WTC11 (cell line): ENCODE results near the gene HES1. TPM values are rescaled to one million over a fixed set of nuclear protein-coding genes. Genes with fewer than 3 reads are reported as not detected.

Experiments used
- ATAC-seq: fragments of 200-7000 bp; cut with Tn5 transposase; 2 replicates; pipeline ENCODE4 v1.10.0; 2021; ENCODE audit warnings: mild to moderate bottlenecking, moderate library complexity
- CTCF ChIA-PET: fragments of 300-600 bp; sonication (Branson Sonifier 250); formaldehyde crosslinking; loops from one replicate; lab custom pipeline; 2021; ENCODE audit warnings: antibody characterized with exemption; lab: Charles Lee
- POLR2A ChIA-PET: fragments of 350-600 bp; sonication (Branson Sonifier 250); formaldehyde crosslinking; loops from one replicate; lab custom pipeline; 2021; ENCODE audit warnings: antibody characterized with exemption; lab: Charles Lee
- DNase-seq: peaks from one replicate; pipeline ENCODE4 v3.0.0; 2021; ENCODE audit warnings: low spot score
- H3K27ac Mint-ChIP-seq: 2 replicates; pipeline ENCODE4 v1.8.0; 2021; ENCODE audit warnings: mixed read lengths
- H3K27me3 Mint-ChIP-seq: 2 replicates; pipeline ENCODE4 v1.8.0; 2021; ENCODE audit warnings: low read depth, mild to moderate bottlenecking, moderate library complexity, mixed read lengths
- H3K36me3 Mint-ChIP-seq: 2 replicates; pipeline ENCODE4 v1.8.0; 2021; ENCODE audit warnings: mixed read lengths
- H3K4me1 Mint-ChIP-seq: 2 replicates; pipeline ENCODE4 v1.8.0; 2022; ENCODE audit warnings: mixed read lengths
- H3K4me3 Mint-ChIP-seq: 2 replicates; pipeline ENCODE4 v1.8.0; 2021; ENCODE audit warnings: mild to moderate bottlenecking, moderate library complexity, mixed read lengths
- H3K9me3 Mint-ChIP-seq: 2 replicates; pipeline ENCODE4 v1.8.0; 2021; ENCODE audit warnings: mixed read lengths
- AFF4 ChIP-seq: sonication (generic); formaldehyde crosslinking; IDR thresholded peaks from 2 replicates; pipeline ENCODE4 v1.8.1; 2023; ENCODE audit warnings: mild to moderate bottlenecking, missing genetic modification reagents, borderline replicate concordance
- ATF3 ChIP-seq: sonication (generic); formaldehyde crosslinking; conservative IDR thresholded peaks from 2 replicates; pipeline ENCODE4 v1.8.1; 2022; ENCODE audit warnings: mild to moderate bottlenecking, missing genetic modification reagents
- CBFB ChIP-seq: sonication (generic); formaldehyde crosslinking; IDR thresholded peaks from 2 replicates; pipeline ENCODE4 v1.8.1; 2022; ENCODE audit warnings: mild to moderate bottlenecking, low read depth, missing genetic modification reagents
- E2F1 ChIP-seq: sonication (generic); formaldehyde crosslinking; IDR thresholded peaks from 2 replicates; pipeline ENCODE4 v1.8.0; 2022; ENCODE audit warnings: mild to moderate bottlenecking, missing genetic modification reagents
- GABPB1 ChIP-seq: sonication (generic); formaldehyde crosslinking; IDR thresholded peaks from 2 replicates; pipeline ENCODE4 v1.8.1; 2023; ENCODE audit warnings: mild to moderate bottlenecking, missing genetic modification reagents
- MAX ChIP-seq: sonication (generic); formaldehyde crosslinking; IDR thresholded peaks from 2 replicates; pipeline ENCODE4 v1.8.0; 2022; ENCODE audit warnings: mild to moderate bottlenecking, missing genetic modification reagents
- MXD4 ChIP-seq: fragments of 250-450 bp; sonication (Bioruptor Pico); IDR thresholded peaks from 2 replicates; pipeline ENCODE4 v1.8.0; 2021; ENCODE audit warnings: mild to moderate bottlenecking, moderate library complexity, borderline replicate concordance
- RELA ChIP-seq: sonication (generic); formaldehyde crosslinking; IDR thresholded peaks from 2 replicates; pipeline ENCODE4 v1.8.1; 2022; ENCODE audit warnings: missing genetic modification reagents, mild to moderate bottlenecking, borderline replicate concordance
- SMAD4 ChIP-seq: sonication (generic); formaldehyde crosslinking; IDR thresholded peaks from 2 replicates; pipeline ENCODE4 v1.8.0; 2022; ENCODE audit warnings: mild to moderate bottlenecking, missing genetic modification reagents
- TP53 ChIP-seq: sonication (generic); formaldehyde crosslinking; IDR thresholded peaks from 2 replicates; pipeline ENCODE4 v1.8.1; 2023; ENCODE audit warnings: mild to moderate bottlenecking, missing genetic modification reagents
- USF2 ChIP-seq: sonication (generic); formaldehyde crosslinking; IDR thresholded peaks from 2 replicates; pipeline ENCODE4 v1.8.1; 2023; ENCODE audit warnings: mild to moderate bottlenecking, missing genetic modification reagents, moderate library complexity
- ZNF317 ChIP-seq: sonication (generic); formaldehyde crosslinking; IDR thresholded peaks from 2 replicates; pipeline ENCODE4 v1.8.1; 2023; ENCODE audit warnings: low read depth, mild to moderate bottlenecking, moderate library complexity, missing genetic modification reagents, borderline replicate concordance
- total RNA-seq: library from RNA; stranded (reverse); gene quantifications from 3 replicates; pipeline ENCODE4 v1.2.3, GENCODE V29; 2021
- TF ChIP-seq, protein P1 (sequence below): sonication (generic); formaldehyde crosslinking; IDR thresholded peaks from 2 replicates; pipeline ENCODE4 v1.8.0; 2023; ENCODE audit warnings: mild to moderate bottlenecking, missing genetic modification reagents
- TF ChIP-seq, protein P2 (sequence below): sonication (generic); formaldehyde crosslinking; IDR thresholded peaks from 2 replicates; pipeline ENCODE4 v1.8.1; 2022; ENCODE audit warnings: low read depth, mild to moderate bottlenecking, moderate library complexity, missing genetic modification reagents, borderline replicate concordance
- TF ChIP-seq, protein P3 (sequence below): fragments of 250-450 bp; sonication (Bioruptor Pico); conservative IDR thresholded peaks from 2 replicates; pipeline ENCODE4 v1.9.0; 2021; ENCODE audit warnings: mild to moderate bottlenecking
- TF ChIP-seq, protein P4 (sequence below): sonication (generic); formaldehyde crosslinking; IDR thresholded peaks from 2 replicates; pipeline ENCODE4 v1.8.0; 2023; ENCODE audit warnings: missing genetic modification reagents

Gene HES1
- total RNA-seq, 1 experiment from 2014 or later, result 28.4 TPM

DNA sequence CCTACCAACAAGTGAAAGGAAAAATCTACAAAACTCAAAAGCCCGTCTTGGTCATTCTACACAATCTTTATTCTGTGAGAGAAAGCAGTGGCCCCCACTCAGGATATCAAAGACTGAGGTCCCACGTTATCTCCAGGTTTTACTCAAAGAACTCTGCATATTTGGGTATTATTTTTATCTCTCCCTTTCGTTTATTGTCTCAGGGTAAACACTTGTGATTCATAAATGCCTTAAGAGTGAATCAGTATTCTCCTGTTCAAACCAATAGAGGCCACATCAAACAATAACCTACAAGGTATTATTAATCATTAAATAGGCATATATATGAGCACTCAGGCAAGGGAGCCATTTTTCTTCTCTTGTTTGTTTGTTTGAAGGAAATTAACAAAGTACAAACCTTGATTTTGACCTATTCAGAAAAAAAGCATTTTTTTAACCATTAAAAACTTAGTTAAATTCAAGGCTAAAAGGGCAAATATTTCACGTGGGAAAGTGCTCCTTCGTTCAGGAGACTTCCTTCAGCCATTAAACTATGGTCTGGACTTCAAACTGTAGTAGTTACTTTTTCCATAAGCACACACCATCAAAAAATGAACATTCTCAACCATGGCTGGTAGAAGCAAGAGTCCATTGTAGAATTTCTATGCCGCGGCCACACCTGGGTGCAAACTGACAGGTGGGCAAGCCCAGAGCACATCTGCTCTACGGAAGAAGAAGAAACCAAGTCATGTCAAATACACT is 13.9 kb upstream of the HES1 start:
- TF ChIP-seq ATF3 (CRISPR knock-in tag) (no peak), E2F1 (CRISPR knock-in tag) (no peak), TP53 (CRISPR knock-in tag) (no peak), MAX (CRISPR knock-in tag) (no peak), CBFB (CRISPR knock-in tag) (no peak), MXD4 (CRISPR knock-in tag) (no peak), SMAD4 (CRISPR knock-in tag) (no peak), GABPB1 (CRISPR knock-in tag) (no peak), RELA (CRISPR knock-in tag) (no peak), ZNF317 (CRISPR knock-in tag) (no peak), AFF4 (CRISPR knock-in tag) (no peak), USF2 (CRISPR knock-in tag) (no peak)
- TF ChIP-seq, protein P1, sequence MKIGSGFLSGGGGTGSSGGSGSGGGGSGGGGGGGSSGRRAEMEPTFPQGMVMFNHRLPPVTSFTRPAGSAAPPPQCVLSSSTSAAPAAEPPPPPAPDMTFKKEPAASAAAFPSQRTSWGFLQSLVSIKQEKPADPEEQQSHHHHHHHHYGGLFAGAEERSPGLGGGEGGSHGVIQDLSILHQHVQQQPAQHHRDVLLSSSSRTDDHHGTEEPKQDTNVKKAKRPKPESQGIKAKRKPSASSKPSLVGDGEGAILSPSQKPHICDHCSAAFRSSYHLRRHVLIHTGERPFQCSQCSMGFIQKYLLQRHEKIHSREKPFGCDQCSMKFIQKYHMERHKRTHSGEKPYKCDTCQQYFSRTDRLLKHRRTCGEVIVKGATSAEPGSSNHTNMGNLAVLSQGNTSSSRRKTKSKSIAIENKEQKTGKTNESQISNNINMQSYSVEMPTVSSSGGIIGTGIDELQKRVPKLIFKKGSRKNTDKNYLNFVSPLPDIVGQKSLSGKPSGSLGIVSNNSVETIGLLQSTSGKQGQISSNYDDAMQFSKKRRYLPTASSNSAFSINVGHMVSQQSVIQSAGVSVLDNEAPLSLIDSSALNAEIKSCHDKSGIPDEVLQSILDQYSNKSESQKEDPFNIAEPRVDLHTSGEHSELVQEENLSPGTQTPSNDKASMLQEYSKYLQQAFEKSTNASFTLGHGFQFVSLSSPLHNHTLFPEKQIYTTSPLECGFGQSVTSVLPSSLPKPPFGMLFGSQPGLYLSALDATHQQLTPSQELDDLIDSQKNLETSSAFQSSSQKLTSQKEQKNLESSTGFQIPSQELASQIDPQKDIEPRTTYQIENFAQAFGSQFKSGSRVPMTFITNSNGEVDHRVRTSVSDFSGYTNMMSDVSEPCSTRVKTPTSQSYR (CRISPR knock-in tag), result no peak
- TF ChIP-seq, protein P2, sequence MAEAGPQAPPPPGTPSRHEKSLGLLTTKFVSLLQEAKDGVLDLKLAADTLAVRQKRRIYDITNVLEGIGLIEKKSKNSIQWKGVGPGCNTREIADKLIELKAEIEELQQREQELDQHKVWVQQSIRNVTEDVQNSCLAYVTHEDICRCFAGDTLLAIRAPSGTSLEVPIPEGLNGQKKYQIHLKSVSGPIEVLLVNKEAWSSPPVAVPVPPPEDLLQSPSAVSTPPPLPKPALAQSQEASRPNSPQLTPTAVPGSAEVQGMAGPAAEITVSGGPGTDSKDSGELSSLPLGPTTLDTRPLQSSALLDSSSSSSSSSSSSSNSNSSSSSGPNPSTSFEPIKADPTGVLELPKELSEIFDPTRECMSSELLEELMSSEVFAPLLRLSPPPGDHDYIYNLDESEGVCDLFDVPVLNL (CRISPR knock-in tag), result no peak
- TF ChIP-seq, protein P3, sequence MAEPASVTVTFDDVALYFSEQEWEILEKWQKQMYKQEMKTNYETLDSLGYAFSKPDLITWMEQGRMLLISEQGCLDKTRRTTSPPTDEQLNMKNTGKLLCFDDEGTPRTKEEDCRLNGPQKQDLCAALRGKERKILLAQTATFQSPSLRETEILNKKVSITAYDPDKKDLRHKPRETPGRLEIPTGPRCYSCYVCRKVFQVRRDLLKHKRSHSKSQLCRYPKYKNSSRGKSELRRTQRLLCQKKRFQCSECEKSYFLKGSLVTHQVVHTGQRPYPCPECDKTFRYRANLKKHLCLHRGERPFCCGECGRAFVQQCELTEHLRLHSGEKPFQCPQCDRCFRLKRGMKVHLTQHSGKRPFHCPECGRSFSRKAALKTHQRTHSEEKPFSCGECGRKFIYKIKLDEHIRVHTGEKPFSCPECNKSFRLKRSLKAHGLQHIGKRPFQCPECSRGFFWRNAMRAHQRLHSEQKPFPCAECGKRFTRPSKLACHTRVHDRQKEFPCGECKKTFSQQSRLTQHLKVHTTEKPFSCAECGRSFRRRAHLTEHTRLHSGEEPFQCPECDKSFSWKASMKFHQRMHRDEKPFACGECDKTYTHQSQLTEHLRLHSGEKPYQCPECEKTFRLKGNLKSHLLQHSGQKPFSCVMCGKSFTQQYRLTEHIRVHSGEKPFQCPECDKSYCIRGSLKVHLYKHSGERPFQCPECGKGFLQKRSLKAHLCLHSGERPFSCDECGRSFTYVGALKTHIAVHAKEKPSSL (CRISPR knock-in tag), result no peak
- TF ChIP-seq, protein P4, sequence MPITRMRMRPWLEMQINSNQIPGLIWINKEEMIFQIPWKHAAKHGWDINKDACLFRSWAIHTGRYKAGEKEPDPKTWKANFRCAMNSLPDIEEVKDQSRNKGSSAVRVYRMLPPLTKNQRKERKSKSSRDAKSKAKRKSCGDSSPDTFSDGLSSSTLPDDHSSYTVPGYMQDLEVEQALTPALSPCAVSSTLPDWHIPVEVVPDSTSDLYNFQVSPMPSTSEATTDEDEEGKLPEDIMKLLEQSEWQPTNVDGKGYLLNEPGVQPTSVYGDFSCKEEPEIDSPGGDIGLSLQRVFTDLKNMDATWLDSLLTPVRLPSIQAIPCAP (CRISPR knock-in tag), result no peak
- Mint-ChIP-seq H3K36me3 (no peaks in the 10 kb centered on the region), H3K4me3 (no peak overlapping the region), H3K4me1 (peaks cover 4% of the 10 kb centered on the region; the same call in 1 of the 2 replicates), H3K27me3 (peaks cover 2% of the 10 kb centered on the region; the same call in 1 of the 2 replicates), H3K9me3 (no peaks in the 10 kb centered on the region), H3K27ac (no peak overlapping the region)
- no peak for DNase-seq
- ATAC-seq, result no peak
- POLR2A ChIA-PET, result no interaction called here
- CTCF ChIA-PET, result no interaction called here
